AG09309 (cell line): ENCODE results near the gene ADAM23.

ENCODE experiments used
- DNase-seq: peaks from one replicate; pipeline ENCODE4 v3.0.0-alpha.2; 2010; ENCODE audit warnings: low read depth
- H3K4me3 ChIP-seq: 2 replicates; pipeline ENCODE4 v1.5.1; 2011; ENCODE audit warnings: mild to moderate bottlenecking, low read depth, low read length, moderate library complexity; ENCODE audit not compliant: control insufficient read depth
- TF ChIP-seq, protein P1 (sequence below): IDR thresholded peaks from 2 replicates; pipeline ENCODE4 v1.5.1; 2011; ENCODE audit warnings: mild to moderate bottlenecking, low read depth, low read length, inconsistent platforms; ENCODE audit not compliant: insufficient read depth, control insufficient read depth; ENCODE audit errors: missing control alignments

Gene ADAM23

GRCh38 chr2:206573793-206574192 is 130.5 kb downstream of the ADAM23 start:
- DNase-seq, result no peak
- no peak overlapping the region for H3K4me3 ChIP-seq
- TF ChIP-seq, protein P1, sequence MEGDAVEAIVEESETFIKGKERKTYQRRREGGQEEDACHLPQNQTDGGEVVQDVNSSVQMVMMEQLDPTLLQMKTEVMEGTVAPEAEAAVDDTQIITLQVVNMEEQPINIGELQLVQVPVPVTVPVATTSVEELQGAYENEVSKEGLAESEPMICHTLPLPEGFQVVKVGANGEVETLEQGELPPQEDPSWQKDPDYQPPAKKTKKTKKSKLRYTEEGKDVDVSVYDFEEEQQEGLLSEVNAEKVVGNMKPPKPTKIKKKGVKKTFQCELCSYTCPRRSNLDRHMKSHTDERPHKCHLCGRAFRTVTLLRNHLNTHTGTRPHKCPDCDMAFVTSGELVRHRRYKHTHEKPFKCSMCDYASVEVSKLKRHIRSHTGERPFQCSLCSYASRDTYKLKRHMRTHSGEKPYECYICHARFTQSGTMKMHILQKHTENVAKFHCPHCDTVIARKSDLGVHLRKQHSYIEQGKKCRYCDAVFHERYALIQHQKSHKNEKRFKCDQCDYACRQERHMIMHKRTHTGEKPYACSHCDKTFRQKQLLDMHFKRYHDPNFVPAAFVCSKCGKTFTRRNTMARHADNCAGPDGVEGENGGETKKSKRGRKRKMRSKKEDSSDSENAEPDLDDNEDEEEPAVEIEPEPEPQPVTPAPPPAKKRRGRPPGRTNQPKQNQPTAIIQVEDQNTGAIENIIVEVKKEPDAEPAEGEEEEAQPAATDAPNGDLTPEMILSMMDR, result no peak

GRCh38 chr2:206584323-206585116 is 141.2 kb downstream of the ADAM23 start:
- no peak for DNase-seq
- TF ChIP-seq, protein P1, result no peak
- no peak overlapping the region for H3K4me3 ChIP-seq

DNA sequence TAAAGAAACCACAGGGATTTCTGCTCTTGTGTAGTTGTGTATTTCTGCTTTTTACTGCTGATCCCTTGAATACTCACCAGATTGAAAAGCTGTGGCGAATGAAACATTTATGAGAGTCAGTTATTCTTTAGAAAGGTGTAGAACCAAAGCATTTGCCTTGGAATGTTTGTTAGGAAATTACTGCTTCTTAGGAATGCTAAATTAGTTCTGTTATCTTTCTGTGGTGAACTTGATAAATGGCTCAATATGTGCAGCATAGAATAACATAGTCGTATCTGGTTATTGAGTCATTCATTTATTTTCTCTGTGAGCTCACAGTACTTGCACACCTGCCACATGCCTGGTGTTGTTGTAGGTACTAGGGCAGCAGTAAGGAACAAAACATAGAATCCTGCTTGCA is 142.0 kb downstream of the ADAM23 start:
- H3K4me3 ChIP-seq, result no peak overlapping the region
- DNase-seq, result peak; percentile 13
- TF ChIP-seq, protein P1, result no peak

DNA sequence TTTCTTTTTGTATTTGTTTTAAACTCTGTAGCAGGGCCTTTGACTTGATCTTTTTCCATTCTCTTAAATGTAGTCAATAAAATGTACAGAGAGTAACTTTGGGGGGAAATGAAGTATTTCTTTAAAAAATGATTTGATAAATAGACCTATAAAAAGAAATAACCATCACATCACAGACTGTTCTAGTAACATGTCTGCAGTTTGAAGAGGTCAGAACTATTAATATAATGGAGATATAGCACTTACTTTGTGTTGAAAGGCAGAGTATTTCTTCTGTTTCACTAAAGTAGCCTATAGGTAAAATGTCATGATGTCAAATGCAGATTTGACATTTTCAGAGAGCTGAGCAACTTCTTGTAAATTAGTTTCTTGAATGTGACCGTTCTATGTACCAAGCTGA is 143.3 kb downstream of the ADAM23 start:
- TF ChIP-seq, protein P1, result no peak
- DNase-seq, result no peak
- H3K4me3 ChIP-seq, result no peak overlapping the region

- no peak overlapping the region for H3K4me3 ChIP-seq
- no peak for DNase-seq
- TF ChIP-seq, protein P1, result no peak
Measured at GRCh38 chr2:206597717-206598218, 154.4 kb downstream of the ADAM23 start.

GRCh38 chr2:206603243-206603642 is 159.9 kb downstream of the ADAM23 start:
- no peak for DNase-seq
- TF ChIP-seq, protein P1, result no peak
- H3K4me3 ChIP-seq, result no peak overlapping the region
